Hematopoietic multipotent progenitor cell (in vitro differentiated cells): ENCODE measurements around the gene UBR7. TPM values are rescaled to one million over a fixed set of nuclear protein-coding genes. Genes with fewer than 3 reads are reported as not detected.
"Not testable (repeated sequence)": the region's sequence is repeated elsewhere in the genome, so short reads cannot be mapped to it uniquely, and the experiment has no call there.

Experiments
- DNase-seq, 3 donors: peaks; one replicate each; pipeline ENCODE4 v3.0.0-alpha.2; 2011 to 2015; ENCODE audit warnings: low read depth in 2 of 3, low spot score in 2 of 3
- total RNA-seq: library from RNA; depleted of rRNA; stranded (reverse); fragments of >200 nt; gene quantifications from one replicate; pipeline ENCODE4 v1.2.3, GENCODE V29; 2012

UBR7 gene
- total RNA-seq, 1 donor = 34.5 TPM

- DNase-seq = no peak
These were observed 20.6 kb upstream of the UBR7 start for GRCh38 chr14:93186466-93186865.

GRCh38 chr14:93186956-93187355, 20.1 kb upstream of the UBR7 start:
- no peak for DNase-seq

DNA sequence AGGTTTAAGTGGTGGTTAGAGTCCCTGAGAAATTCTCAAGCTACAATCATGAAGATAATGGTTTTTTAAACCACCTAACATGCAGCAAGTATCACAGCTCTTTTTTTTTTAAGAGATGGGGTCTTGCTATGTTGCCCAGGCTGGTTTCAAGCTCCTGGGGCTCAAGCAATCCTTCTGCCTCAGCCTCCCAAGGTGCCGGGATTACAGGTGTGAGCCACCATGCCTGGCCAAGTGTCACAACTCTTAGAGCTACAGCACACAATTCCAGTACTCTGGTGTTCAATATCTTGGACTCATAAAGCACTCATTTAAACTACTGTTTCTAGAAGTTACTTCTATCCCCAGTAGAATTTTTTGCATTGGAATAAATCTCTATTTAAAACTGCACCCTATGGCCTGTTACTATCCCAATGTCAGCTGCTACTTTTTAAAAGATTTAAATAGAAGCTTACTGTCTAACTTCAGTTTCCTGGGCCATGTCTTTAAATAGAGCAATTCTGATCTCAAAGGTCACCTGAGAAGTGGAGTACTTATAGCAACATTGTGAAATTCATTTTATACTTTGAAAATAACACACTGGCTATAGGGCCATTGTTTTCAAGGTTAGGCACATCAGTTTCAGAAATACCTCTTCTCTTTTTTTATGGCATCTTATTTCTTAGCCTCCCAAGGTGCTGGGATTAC, 11.6 kb upstream of the UBR7 start:
- DNase-seq = no peak

GRCh38 chr14:93199031-93199430, 8.0 kb upstream of the UBR7 start:
- no peak for DNase-seq

- no peak for DNase-seq
These were observed 6.5 kb upstream of the UBR7 start for GRCh38 chr14:93200553-93200952.

GRCh38 chr14:93201155-93201704, 5.8 kb upstream of the UBR7 start:
- DNase-seq = no peak

DNA sequence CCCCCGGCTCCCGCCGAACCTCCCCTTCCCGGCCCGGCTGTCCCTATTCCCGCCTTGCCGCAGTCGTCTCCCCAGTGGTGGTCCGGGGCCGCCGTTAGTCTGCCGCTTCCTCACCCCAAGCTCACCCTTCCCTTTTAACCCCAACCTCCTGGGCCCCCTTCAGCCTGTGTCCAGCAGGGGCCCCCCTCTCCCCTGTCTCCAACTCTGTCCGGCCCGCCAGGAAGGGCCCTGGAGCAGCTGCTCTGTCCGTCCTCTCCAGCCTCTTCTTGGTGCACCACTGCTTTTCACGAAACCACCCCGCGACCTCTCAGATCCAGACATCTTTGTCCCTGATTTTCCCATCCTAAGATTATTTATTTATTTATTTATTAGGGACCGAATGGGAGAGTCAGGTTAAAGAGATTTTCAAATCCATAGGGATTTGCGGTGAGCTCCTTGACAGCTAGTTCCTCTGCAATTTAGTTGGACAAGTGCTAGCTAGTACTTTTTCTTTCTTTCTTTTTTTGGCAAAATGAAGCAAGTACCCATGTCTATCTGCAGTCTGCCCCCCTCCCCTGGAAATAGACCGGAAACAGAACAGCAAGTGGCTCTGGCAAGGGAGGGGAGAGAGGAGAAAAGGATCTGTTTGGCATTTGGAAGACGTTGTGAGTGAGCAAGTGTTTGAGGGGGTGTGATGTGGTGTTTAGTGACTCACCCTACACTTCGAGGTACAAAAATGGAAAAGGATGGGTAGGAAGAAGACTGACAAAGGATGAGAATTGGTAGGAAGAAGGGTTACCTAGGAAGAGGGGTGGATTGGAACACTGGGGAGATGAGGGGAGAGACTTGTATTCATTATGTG, 632 bp downstream of the UBR7 start:
- peak in 2 of 3 donors; percentile 50 to 68 for DNase-seq

DNA sequence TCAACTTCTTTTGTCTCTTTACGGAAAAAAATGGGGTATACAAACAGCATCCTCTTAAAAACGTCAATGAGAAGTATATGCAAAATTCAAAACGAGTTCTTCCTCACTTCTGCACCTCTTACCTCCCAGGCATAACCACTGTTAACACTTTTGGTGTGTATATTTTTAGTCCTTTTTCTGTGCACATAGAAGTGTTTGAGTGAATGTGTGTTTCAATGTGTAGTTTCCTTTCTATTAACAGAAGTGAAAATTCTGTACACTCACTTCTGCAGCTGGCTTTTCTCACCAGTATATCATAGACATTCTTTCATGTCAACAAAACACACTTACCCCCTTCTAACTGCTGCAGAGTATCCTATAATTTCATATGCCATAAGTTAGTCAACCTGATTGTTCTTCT, 5.4 kb downstream of the UBR7 start:
- no peak for DNase-seq

DNA sequence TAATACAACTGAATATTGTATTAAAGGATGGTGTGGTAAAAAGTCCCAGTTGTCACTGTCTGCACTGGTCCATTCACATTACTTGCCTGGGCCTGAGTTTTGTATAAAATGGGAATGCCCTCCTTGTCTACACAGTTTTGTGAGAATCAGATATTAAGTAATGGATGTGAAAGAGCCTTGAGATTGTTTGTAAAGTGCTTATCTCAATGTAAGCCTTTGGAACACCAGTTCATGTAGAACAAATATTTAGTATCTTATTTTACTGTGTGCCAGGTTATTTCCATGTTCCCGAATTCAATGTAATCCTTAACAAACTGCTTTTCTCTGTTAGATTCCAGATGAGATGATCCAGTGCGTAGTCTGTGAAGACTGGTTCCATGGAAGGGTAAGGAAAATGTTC, 7.5 kb downstream of the UBR7 start:
- DNase-seq = no peak

- DNase-seq = peak in 2 of 3 donors; percentile 62 to 80
These were observed 12.2 kb downstream of the UBR7 start for GRCh38 chr14:93219103-93219726.

DNA sequence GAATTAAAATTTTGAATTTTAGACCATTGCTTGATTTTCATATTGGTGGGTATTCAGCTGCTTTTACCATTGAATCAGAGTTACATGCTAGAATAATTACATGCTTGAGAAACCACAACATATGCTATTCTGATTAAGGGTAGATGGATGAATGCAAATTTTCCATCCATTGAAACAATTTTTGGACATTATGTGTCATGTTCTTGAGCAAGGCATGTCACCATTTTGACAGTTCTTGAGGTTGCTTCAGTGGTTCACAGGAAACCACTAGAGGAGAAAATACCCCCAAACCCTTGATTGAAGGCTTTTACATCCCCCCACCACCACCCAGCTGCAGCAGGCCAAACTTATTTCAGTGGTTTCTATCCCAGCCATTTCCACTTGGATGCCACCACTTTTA, 13.5 kb downstream of the UBR7 start:
- DNase-seq = no peak

GRCh38 chr14:93223565-93223964, 16.5 kb downstream of the UBR7 start:
- no peak for DNase-seq

DNA sequence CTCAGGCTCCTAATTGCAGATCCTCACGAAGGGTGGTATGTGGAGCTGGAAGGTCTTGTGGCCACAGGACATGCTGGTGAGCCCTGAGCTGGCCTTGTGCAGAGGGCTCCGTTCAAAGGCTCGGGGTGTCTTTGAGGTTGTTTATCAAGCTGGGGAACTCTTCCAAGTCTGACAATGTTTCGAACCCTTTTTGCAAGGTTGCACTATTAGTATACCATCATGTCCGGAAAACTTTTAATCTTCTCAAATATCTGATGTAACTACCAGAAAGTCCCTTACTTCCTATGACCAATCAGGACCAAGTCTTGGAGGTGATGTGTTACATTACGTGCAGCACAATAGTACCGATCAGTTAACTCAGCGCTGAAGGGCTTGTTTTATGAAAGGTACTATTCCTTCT, 21.5 kb downstream of the UBR7 start:
- DNase-seq = no peak

DNA sequence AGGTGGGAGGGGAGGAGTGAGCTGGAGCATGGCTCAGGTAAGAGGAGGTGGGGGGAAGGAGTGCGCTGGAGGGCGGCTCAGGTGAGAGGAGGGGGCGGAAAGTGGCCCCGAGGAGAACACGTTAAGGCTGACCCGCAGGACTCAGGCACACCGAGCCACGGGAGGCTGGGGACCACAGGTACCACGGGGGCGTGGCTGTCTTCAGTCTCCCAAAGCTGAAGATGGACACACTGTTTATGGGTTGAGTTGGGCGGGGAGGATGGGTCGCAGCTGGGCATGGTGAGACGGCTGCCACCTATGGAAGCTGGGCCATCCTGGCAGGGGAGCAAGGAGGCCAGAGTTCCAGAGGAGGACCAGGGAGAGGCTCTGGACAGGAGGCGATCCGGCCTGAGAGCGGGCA, 23.5 kb downstream of the UBR7 start:
- no peak for DNase-seq

GRCh38 chr14:93231129-93231979, 24.3 kb downstream of the UBR7 start:
- peak in 1 of 3 donors; percentile 13 for DNase-seq

- DNase-seq = no peak
These were observed 25.1 kb downstream of the UBR7 start for GRCh38 chr14:93232159-93232558.

DNA sequence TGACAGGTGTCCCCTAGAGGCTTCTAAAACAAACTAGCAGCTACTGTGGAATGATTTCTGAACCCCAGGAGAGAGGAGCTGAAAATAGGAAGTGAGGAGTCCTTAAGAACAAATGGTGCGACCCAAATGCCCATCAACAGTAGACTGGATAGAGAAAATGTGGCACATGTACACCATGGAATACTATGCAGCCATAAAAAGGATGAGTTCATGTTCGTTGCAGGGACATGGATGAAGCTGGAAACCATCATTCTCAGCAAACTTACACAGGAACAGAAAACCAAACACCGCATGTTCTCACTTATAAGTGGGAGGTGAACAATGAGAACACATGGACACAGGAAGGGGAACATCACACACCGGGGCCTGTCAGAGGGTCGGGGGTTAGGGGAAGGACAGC, 26.0 kb downstream of the UBR7 start:
- DNase-seq = not testable (repeated sequence)

DNA sequence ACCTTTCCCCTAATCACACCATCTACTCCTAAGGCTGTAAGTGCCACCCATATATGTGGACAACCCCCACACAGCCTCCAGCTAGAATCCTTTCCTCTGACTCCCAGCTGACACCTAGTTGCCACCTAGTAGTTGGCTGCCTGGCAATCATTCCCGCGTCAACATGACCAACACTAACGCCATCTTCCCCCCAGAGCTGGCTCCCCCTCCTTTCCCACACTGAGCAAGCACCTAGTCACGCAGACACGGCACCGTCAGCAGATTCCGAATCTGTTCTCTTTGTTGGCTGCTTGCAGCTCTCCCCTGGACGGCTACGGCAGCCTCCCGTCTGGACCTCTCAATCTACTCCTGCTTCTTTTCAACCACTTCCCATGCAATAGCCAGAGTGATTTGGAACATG, 27.7 kb downstream of the UBR7 start:
- no peak for DNase-seq

GRCh38 chr14:93239869-93240677, 33.0 kb downstream of the UBR7 start:
- no peak for DNase-seq

DNA sequence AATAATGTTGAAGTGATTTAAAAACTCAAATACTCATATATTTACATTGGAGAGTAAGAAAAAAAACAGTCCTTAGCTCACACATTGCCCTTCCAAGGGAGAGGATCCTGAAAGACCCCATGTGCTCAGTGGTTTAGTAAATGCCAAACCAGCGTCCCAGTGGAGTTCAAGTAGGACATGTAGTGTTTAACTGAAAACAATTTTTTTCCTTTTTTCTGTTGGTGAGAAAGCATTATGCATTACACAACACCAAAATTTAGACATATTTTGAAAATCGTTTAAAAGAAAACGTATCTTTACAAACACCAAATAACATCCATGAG, 33.6 kb downstream of the UBR7 start:
- no peak for DNase-seq
